ENCODE measurements around the gene ADISSP.

The ADISSP gene

DNA sequence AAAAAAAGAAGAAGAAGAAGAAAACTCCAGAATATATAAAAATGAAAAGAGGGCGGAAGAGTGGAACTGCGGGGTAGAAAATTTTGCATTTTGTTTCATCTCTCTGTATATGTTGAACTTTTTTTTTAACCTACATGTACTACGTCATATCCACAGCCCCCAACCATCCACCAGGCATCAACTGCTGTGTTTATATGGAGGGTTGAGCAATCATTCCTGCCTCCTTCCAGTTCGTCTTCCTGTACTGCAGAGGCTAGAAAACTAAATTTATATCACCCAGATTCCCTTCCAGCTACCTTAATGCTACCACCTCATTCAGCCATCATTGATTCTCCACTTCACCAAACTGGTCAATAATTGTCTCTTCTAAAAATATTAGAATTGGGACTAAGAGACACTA lies 45.6 kb downstream of the ADISSP start:
- TF ChIP-seq, protein P1, sequence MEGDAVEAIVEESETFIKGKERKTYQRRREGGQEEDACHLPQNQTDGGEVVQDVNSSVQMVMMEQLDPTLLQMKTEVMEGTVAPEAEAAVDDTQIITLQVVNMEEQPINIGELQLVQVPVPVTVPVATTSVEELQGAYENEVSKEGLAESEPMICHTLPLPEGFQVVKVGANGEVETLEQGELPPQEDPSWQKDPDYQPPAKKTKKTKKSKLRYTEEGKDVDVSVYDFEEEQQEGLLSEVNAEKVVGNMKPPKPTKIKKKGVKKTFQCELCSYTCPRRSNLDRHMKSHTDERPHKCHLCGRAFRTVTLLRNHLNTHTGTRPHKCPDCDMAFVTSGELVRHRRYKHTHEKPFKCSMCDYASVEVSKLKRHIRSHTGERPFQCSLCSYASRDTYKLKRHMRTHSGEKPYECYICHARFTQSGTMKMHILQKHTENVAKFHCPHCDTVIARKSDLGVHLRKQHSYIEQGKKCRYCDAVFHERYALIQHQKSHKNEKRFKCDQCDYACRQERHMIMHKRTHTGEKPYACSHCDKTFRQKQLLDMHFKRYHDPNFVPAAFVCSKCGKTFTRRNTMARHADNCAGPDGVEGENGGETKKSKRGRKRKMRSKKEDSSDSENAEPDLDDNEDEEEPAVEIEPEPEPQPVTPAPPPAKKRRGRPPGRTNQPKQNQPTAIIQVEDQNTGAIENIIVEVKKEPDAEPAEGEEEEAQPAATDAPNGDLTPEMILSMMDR (IDR thresholded peaks at IDR 0.05; ENCODE audit: low read depth, low read length, missing control alignments), result no peak

DNA sequence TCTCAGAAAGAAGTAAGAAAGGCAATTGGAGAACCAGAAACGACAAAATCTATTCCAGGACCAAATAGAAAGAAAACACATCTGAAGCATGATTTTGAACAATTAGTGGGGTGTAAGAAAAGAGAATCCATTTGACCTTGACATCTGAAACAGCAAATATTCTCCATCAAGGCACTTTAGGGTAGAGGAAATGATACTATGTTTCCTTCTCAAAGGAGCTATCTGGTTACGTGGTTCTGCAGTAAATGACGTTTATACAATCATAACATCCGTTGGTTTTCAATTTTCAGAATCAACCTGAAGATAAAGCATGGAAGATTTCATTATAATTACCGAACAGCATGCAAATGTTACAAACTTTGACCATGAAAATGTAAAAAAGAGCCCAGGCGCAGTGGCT lies 46.9 kb downstream of the ADISSP start:
- no peak overlapping the region for H3K4me3 ChIP-seq (ENCODE audit: low read depth, low read length)
- TF ChIP-seq, protein P1 (IDR thresholded peaks at IDR 0.05; ENCODE audit: low read depth, low read length, missing control alignments), result no peak
- no peak for DNase-seq (ENCODE audit: low read depth)

More for the DNA sequence above, 45.6 kb downstream of the ADISSP start:
- H3K4me3 ChIP-seq (ENCODE audit: low read depth, low read length), result no peak overlapping the region
- DNase-seq (ENCODE audit: low read depth), result no peak

DNA sequence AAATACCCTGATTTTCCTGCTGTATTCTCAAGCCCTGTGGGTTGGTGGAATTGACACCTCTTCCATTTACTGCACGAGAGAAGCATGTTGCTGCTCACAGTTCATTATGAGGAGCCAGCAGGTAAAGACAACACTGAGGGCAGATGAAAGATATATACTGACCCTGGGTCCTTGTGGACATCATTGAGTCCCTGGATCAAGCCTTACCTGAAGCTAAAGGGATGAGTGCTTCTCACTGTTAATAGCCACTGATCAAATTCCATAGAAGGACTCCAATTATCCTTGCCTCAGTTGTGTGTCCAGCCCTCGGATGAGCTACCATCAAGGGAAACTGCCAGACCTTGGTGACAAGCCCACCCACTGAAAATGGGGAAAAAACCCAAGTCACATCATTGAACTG lies 47.5 kb downstream of the ADISSP start:
- DNase-seq (ENCODE audit: low read depth), result no peak
- TF ChIP-seq, protein P1 (IDR thresholded peaks at IDR 0.05; ENCODE audit: low read depth, low read length, missing control alignments), result no peak
- no peak overlapping the region for H3K4me3 ChIP-seq (ENCODE audit: low read depth, low read length)

DNA sequence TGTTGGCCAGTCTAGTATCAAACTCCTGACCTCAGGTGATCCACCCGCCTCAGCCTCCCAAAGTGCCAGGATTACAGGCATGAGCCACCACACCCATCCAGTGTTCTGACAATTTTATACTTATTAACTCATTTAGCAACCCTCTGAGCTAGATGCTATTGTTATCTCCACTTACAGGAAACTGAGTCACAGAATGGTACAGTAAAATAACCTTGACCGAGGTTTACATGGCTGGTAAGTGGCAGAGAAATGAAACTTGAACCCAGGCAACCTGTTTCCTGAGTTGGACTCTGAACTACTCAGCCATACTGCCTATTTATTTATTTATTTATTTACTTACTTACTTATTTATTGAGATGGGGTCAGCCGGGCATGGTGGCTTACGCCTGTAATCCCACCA lies 48.5 kb downstream of the ADISSP start:
- H3K4me3 ChIP-seq (ENCODE audit: low read depth, low read length), result no peak overlapping the region
- TF ChIP-seq, protein P1 (IDR thresholded peaks at IDR 0.05; ENCODE audit: low read depth, low read length, missing control alignments), result no peak
- no peak for DNase-seq (ENCODE audit: low read depth)

DNA sequence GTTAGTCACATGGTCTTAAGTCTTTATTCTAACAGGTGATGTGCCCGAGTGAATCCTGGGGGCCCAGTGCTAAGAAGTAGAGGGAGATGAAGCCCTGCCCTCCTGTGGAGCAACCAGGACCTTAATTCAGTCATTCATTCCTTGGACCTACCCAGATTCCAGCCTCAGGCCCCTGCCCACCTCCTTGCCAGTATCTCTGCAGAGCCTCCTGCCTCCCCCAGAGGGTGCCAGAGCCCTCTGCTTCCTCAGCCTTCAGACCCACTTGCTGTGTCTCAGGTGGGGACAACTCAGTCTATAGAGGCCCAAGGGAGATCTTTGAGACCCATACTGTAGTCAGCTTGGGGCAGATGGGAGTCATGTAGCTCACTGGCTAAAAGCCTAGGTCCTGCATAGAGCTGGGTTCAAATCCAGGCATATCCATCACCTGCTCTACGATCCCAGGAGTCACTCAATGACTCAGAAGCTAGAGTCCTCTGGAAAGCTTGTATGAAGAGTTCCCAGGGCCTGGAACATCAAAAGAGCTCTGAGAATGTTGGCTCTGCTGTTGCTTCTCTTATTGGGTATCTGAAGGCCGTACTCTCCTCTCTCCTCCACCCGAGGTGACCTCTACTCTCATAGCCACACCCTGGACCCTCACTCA lies 51.2 kb downstream of the ADISSP start:
- H3K4me3 ChIP-seq (ENCODE audit: low read depth, low read length), result no peak overlapping the region
- TF ChIP-seq, protein P1 (IDR thresholded peaks at IDR 0.05; ENCODE audit: low read depth, low read length, missing control alignments), result peak; percentile 80
- DNase-seq (ENCODE audit: low read depth), result peak; percentile 16

DNA sequence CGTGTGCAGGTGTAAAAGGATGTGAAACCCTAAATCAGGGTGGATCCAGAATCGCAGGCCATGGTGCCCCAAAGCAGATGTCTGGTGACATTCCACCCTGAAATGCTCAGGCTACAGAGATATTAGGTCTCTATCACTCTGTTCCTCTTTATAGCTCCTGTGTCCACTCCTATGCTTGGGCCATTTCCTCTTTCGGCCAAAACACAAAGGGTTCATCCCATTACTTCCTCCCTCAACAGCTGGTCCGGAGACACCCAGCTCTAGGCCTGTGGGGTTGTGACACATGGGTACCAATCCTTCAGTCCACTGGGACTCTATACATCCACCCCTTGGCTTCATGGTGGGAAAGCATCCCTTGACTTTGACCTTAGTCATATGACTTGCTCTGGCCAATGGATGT lies 53.5 kb downstream of the ADISSP start:
- DNase-seq (ENCODE audit: low read depth), result no peak
- H3K4me3 ChIP-seq (ENCODE audit: low read depth, low read length), result no peak overlapping the region
- TF ChIP-seq, protein P1 (IDR thresholded peaks at IDR 0.05; ENCODE audit: low read depth, low read length, missing control alignments), result no peak

DNA sequence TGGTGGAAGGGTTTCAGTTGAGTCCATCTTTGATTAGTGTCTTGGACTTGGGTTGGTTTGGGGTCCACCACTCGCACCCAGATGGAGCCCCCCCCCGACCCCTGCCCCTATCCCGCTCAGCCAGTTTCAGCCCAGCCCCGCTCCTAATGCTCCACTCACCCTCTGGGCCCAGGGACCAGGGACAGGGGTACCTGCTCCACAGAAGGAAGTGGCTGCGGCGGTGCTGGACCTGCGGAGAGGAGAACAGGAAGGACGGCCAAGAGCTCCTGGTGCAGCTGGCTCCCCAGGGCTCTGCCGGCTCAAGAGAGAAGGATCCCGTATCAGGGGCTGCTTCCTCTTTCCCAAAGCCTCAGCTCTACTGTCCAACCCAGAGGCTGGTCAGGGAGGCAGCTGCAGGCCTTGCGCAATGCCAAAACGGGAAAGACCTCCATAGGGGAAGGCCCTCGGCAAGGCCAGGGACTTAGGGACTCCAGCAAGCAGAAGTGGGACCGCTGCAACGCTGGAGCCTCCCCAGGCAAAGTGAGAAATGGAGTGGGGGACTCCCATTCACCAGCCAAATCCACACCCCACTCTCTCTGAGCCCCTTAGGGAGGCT lies 55.2 kb downstream of the ADISSP start, which contains the start of gene SIGLEC1:
TSS of gene SIGLEC1 (minus strand) at position 322 of the 595 bp plus-strand sequence. CDS start 5,472 bp downstream, outside the sequence.
- TF ChIP-seq, protein P1 (IDR thresholded peaks at IDR 0.05; ENCODE audit: low read depth, low read length, missing control alignments), result no peak
- no peak for DNase-seq (ENCODE audit: low read depth)

More for the DNA sequence above, 55.2 kb downstream of the ADISSP start, which contains the start of gene SIGLEC1:
- no peak within 1 kb of the TSS for H3K4me3 ChIP-seq (ENCODE audit: low read depth, low read length)

Measured in GM12864 (cell line).